ENCODE results near the gene IPO13. TPM values are rescaled to one million over a fixed set of nuclear protein-coding genes. Genes with fewer than 3 reads are reported as not detected.

IPO13 gene
- total RNA-seq, 1 donor, result 2.3 TPM

GRCh38 chr1:43992232-43992995 lies 45.7 kb downstream of the IPO13 start:
- peaks cover 13% of the 10 kb centered on the region for H3K4me1 ChIP-seq (ENCODE audit: insufficient read depth, low read length)
- no peak overlapping the region for H3K4me3 ChIP-seq (ENCODE audit: low read length)
- no peaks in the 10 kb centered on the region for H3K9me3 ChIP-seq (ENCODE audit: low read depth, low read length)
- no peaks in the 10 kb centered on the region for H3K27me3 ChIP-seq (ENCODE audit: insufficient read depth, low read length)

GRCh38 chr1:43993206-43993914 lies 46.6 kb downstream of the IPO13 start:
- H3K4me1 ChIP-seq (ENCODE audit: insufficient read depth, low read length), result peaks cover 13% of the 10 kb centered on the region
- H3K9me3 ChIP-seq (ENCODE audit: low read depth, low read length), result no peaks in the 10 kb centered on the region

GRCh38 chr1:43994071-43994470 lies 47.3 kb downstream of the IPO13 start:
- Histone ChIP-seq H3K4me1 (ENCODE audit: insufficient read depth, low read length) (peaks cover 13% of the 10 kb centered on the region), H3K9me3 (ENCODE audit: low read depth, low read length) (no peaks in the 10 kb centered on the region), H3K4me3 (ENCODE audit: low read length) (no peak overlapping the region), H3K27me3 (ENCODE audit: insufficient read depth, low read length) (no peaks in the 10 kb centered on the region)

More at GRCh38 chr1:43993206-43993914, 46.6 kb downstream of the IPO13 start:
- no peaks in the 10 kb centered on the region for H3K27me3 ChIP-seq (ENCODE audit: insufficient read depth, low read length)
- no peak overlapping the region for H3K4me3 ChIP-seq (ENCODE audit: low read length)

GRCh38 chr1:43994794-43995790 lies 48.3 kb downstream of the IPO13 start:
- Histone ChIP-seq H3K4me1 (ENCODE audit: insufficient read depth, low read length) (peaks cover 13% of the 10 kb centered on the region), H3K4me3 (ENCODE audit: low read length) (no peak overlapping the region), H3K27me3 (ENCODE audit: insufficient read depth, low read length) (no peaks in the 10 kb centered on the region), H3K9me3 (ENCODE audit: low read depth, low read length) (no peaks in the 10 kb centered on the region)

- no peaks in the 10 kb centered on the region for H3K9me3 ChIP-seq (ENCODE audit: low read depth, low read length)
- H3K27me3 ChIP-seq (ENCODE audit: insufficient read depth, low read length), result no peaks in the 10 kb centered on the region
- no peak overlapping the region for H3K4me3 ChIP-seq (ENCODE audit: low read length)
- H3K4me1 ChIP-seq (ENCODE audit: insufficient read depth, low read length), result peaks cover 9% of the 10 kb centered on the region
Measured at GRCh38 chr1:43995984-43996732, 49.4 kb downstream of the IPO13 start.

GRCh38 chr1:43996733-43997115 lies 50.0 kb downstream of the IPO13 start:
- Histone ChIP-seq H3K27me3 (ENCODE audit: insufficient read depth, low read length) (no peaks in the 10 kb centered on the region), H3K9me3 (ENCODE audit: low read depth, low read length) (no peaks in the 10 kb centered on the region), H3K4me1 (ENCODE audit: insufficient read depth, low read length) (peaks cover 9% of the 10 kb centered on the region), H3K4me3 (ENCODE audit: low read length) (no peak overlapping the region)

GRCh38 chr1:43997295-43997999 lies 50.7 kb downstream of the IPO13 start:
- H3K4me3 ChIP-seq (ENCODE audit: low read length), result no peak overlapping the region
- H3K9me3 ChIP-seq (ENCODE audit: low read depth, low read length), result no peaks in the 10 kb centered on the region
- H3K27me3 ChIP-seq (ENCODE audit: insufficient read depth, low read length), result no peaks in the 10 kb centered on the region
- peaks cover 2% of the 10 kb centered on the region for H3K4me1 ChIP-seq (ENCODE audit: insufficient read depth, low read length)

GRCh38 chr1:43998000-43998378 lies 51.2 kb downstream of the IPO13 start:
- no peak overlapping the region for H3K4me3 ChIP-seq (ENCODE audit: low read length)
- H3K4me1 ChIP-seq (ENCODE audit: insufficient read depth, low read length), result no peaks in the 10 kb centered on the region
- H3K27me3 ChIP-seq (ENCODE audit: insufficient read depth, low read length), result no peaks in the 10 kb centered on the region
- H3K9me3 ChIP-seq (ENCODE audit: low read depth, low read length), result no peaks in the 10 kb centered on the region

- H3K9me3 ChIP-seq (ENCODE audit: low read depth, low read length), result no peaks in the 10 kb centered on the region
- no peak overlapping the region for H3K4me3 ChIP-seq (ENCODE audit: low read length)
- H3K27me3 ChIP-seq (ENCODE audit: insufficient read depth, low read length), result no peaks in the 10 kb centered on the region
- no peaks in the 10 kb centered on the region for H3K4me1 ChIP-seq (ENCODE audit: insufficient read depth, low read length)
Measured at GRCh38 chr1:43999455-43999854, 52.7 kb downstream of the IPO13 start.

GRCh38 chr1:44000122-44000665 lies 53.4 kb downstream of the IPO13 start:
- Histone ChIP-seq H3K9me3 (ENCODE audit: low read depth, low read length) (no peaks in the 10 kb centered on the region), H3K4me1 (ENCODE audit: insufficient read depth, low read length) (no peaks in the 10 kb centered on the region), H3K4me3 (ENCODE audit: low read length) (no peak overlapping the region)

GRCh38 chr1:44002165-44002564 lies 55.4 kb downstream of the IPO13 start:
- Histone ChIP-seq H3K4me3 (ENCODE audit: low read length) (no peak overlapping the region), H3K9me3 (ENCODE audit: low read depth, low read length) (no peaks in the 10 kb centered on the region), H3K4me1 (ENCODE audit: insufficient read depth, low read length) (no peaks in the 10 kb centered on the region), H3K27me3 (ENCODE audit: insufficient read depth, low read length) (no peaks in the 10 kb centered on the region)

More at GRCh38 chr1:44000122-44000665, 53.4 kb downstream of the IPO13 start:
- no peaks in the 10 kb centered on the region for H3K27me3 ChIP-seq (ENCODE audit: insufficient read depth, low read length)

- H3K4me1 ChIP-seq (ENCODE audit: insufficient read depth, low read length), result no peaks in the 10 kb centered on the region
- H3K9me3 ChIP-seq (ENCODE audit: low read depth, low read length), result no peaks in the 10 kb centered on the region
- H3K4me3 ChIP-seq (ENCODE audit: low read length), result no peak overlapping the region
- H3K27me3 ChIP-seq (ENCODE audit: insufficient read depth, low read length), result no peaks in the 10 kb centered on the region
Measured at GRCh38 chr1:44002606-44003157, 55.9 kb downstream of the IPO13 start.

GRCh38 chr1:44008259-44008658 lies 61.5 kb downstream of the IPO13 start:
- H3K27me3 ChIP-seq (ENCODE audit: insufficient read depth, low read length), result no peaks in the 10 kb centered on the region
- H3K4me1 ChIP-seq (ENCODE audit: insufficient read depth, low read length), result no peaks in the 10 kb centered on the region
- no peak overlapping the region for H3K4me3 ChIP-seq (ENCODE audit: low read length)
- H3K9me3 ChIP-seq (ENCODE audit: low read depth, low read length), result no peaks in the 10 kb centered on the region
